HEK293 (cell line): ENCODE measurements around the gene SCD.
"Not testable (repeated sequence)": the region's sequence is repeated elsewhere in the genome, so short reads cannot be mapped to it uniquely, and the experiment has no call there.

Experiments
- CTCF ChIA-PET: fragments of 350-600 bp; formaldehyde crosslinking; extraction: SDS; loops from one replicate; lab custom pipeline; 2021; ENCODE audit warnings: antibody characterized with exemption; lab: Yijun Ruan, JAX
- POLR2A ChIA-PET: fragments of 300-600 bp; formaldehyde crosslinking; extraction: SDS; loops from one replicate; lab custom pipeline; 2020; ENCODE audit warnings: antibody characterized with exemption, inconsistent platforms; lab: Yijun Ruan, JAX
- H3K27ac ChIP-seq: fragments of 200-500 bp; sonication (Bioruptor generic); 2 replicates; pipeline ENCODE4 v1.5.1; 2014; ENCODE audit warnings: low read depth, low read length, control low read depth, inconsistent platforms; ENCODE audit errors: extremely low read depth
- H3K36me3 ChIP-seq, 2 experiments: fragments of 200-500 bp in 1 of 2; sonication (Bioruptor generic) in 1 of 2; 1 replicate in 1 of 2; 2 replicates in 1 of 2; pipeline ENCODE4 v1.5.1; 2014 to 2017; ENCODE audit warnings: inconsistent platforms in 2 of 2, low read length in 2 of 2; ENCODE audit not compliant: control insufficient read depth in 2 of 2, insufficient read depth in 1 of 2
- H3K4me1 ChIP-seq: fragments of 200-500 bp; sonication (Bioruptor generic); 2 replicates; pipeline ENCODE4 v1.5.1; 2014; ENCODE audit warnings: mild to moderate bottlenecking, low read length, inconsistent platforms; ENCODE audit not compliant: control insufficient read depth, insufficient read depth
- H3K4me3 ChIP-seq: 2 replicates; pipeline ENCODE4 v1.5.1; 2011; ENCODE audit warnings: low read depth, mild to moderate bottlenecking, control low read depth, low read length, moderate library complexity
- H3K9me3 ChIP-seq: fragments of 200-500 bp; sonication (Bioruptor generic); 2 replicates; pipeline ENCODE4 v1.5.1; 2014; ENCODE audit warnings: low read depth, low read length, inconsistent platforms; ENCODE audit not compliant: control insufficient read depth, insufficient read depth
- GLIS1 ChIP-seq: fragments of 450-650 bp; formaldehyde crosslinking; IDR thresholded peaks from 2 replicates; pipeline ENCODE4 v1.5.1; 2016; ENCODE audit warnings: missing biosample characterization, missing genetic modification characterization
- HOXD13 ChIP-seq: sonication (generic); formaldehyde crosslinking; IDR thresholded peaks from 2 replicates; pipeline ENCODE4 v1.8.0; 2022; ENCODE audit warnings: missing genetic modification reagents, borderline replicate concordance
- MYNN ChIP-seq: fragments of 450-650 bp; formaldehyde crosslinking; IDR thresholded peaks from 2 replicates; pipeline ENCODE4 v1.5.1; 2016; ENCODE audit warnings: missing biosample characterization, missing genetic modification characterization, borderline replicate concordance
- MZF1 ChIP-seq: fragments of 450-650 bp; formaldehyde crosslinking; IDR thresholded peaks from 2 replicates; pipeline ENCODE4 v1.5.1; 2017; ENCODE audit warnings: missing biosample characterization, missing genetic modification characterization, borderline replicate concordance
- TRIM28 ChIP-seq: IDR thresholded peaks from 2 replicates; pipeline ENCODE4 v1.6.1; 2011; ENCODE audit warnings: low read length, control low read depth, borderline replicate concordance
- ZBTB20 ChIP-seq: fragments of 450-650 bp; formaldehyde crosslinking; IDR thresholded peaks from 2 replicates; pipeline ENCODE4 v1.5.1; 2016; ENCODE audit warnings: missing biosample characterization, missing genetic modification characterization
- ZNF121 ChIP-seq: fragments of 450-650 bp; formaldehyde crosslinking; IDR thresholded peaks from 2 replicates; pipeline ENCODE4 v1.5.1; 2016; ENCODE audit warnings: missing biosample characterization, missing genetic modification characterization
- ZNF169 ChIP-seq: fragments of 450-650 bp; formaldehyde crosslinking; IDR thresholded peaks from 2 replicates; pipeline ENCODE4 v1.5.1; 2016; ENCODE audit warnings: missing biosample characterization, missing genetic modification characterization
- ZNF175 ChIP-seq: fragments of 450-650 bp; formaldehyde crosslinking; IDR thresholded peaks from 2 replicates; pipeline ENCODE4 v1.5.1; 2016; ENCODE audit warnings: missing biosample characterization, missing genetic modification characterization
- ZNF211 ChIP-seq: fragments of 450-650 bp; formaldehyde crosslinking; IDR thresholded peaks from 2 replicates; pipeline ENCODE4 v1.5.1; 2016; ENCODE audit warnings: low read depth, missing biosample characterization, missing genetic modification characterization
- ZNF544 ChIP-seq: fragments of 450-650 bp; formaldehyde crosslinking; IDR thresholded peaks from 2 replicates; pipeline ENCODE4 v1.5.0; 2017; ENCODE audit warnings: missing biosample characterization, missing genetic modification characterization
- ZNF596 ChIP-seq: fragments of 450-650 bp; IDR thresholded peaks from 2 replicates; pipeline ENCODE4 v1.5.0; 2018; ENCODE audit warnings: missing biosample characterization, mild to moderate bottlenecking, missing genetic modification characterization, moderate library complexity
- ZNF629 ChIP-seq: fragments of 450-650 bp; formaldehyde crosslinking; IDR thresholded peaks from 2 replicates; pipeline ENCODE4 v1.5.1; 2017; ENCODE audit warnings: missing biosample characterization, missing genetic modification characterization
- ZNF707 ChIP-seq: fragments of 450-650 bp; formaldehyde crosslinking; IDR thresholded peaks from 2 replicates; pipeline ENCODE4 v1.5.1; 2016; ENCODE audit warnings: missing biosample characterization, missing genetic modification characterization
- ZNF768 ChIP-seq: fragments of 450-650 bp; formaldehyde crosslinking; IDR thresholded peaks from 2 replicates; pipeline ENCODE4 v1.5.1; 2018; ENCODE audit warnings: missing biosample characterization, mild to moderate bottlenecking, missing genetic modification characterization
- ZNF776 ChIP-seq: fragments of 450-650 bp; formaldehyde crosslinking; IDR thresholded peaks from 2 replicates; pipeline ENCODE4 v1.5.0; 2017; ENCODE audit warnings: missing biosample characterization, missing genetic modification characterization, borderline replicate concordance
- ZNF830 ChIP-seq: fragments of 450-650 bp; IDR thresholded peaks from 2 replicates; pipeline ENCODE4 v1.5.0; 2018; ENCODE audit warnings: missing biosample characterization, missing genetic modification characterization, low read depth, mild to moderate bottlenecking, moderate library complexity
- ZNF837 ChIP-seq: fragments of 450-650 bp; formaldehyde crosslinking; IDR thresholded peaks from 2 replicates; pipeline ENCODE4 v1.5.1; 2016; ENCODE audit warnings: missing biosample characterization, missing genetic modification characterization
- TF ChIP-seq, protein P1 (sequence below): fragments of 450-650 bp; formaldehyde crosslinking; IDR thresholded peaks from 2 replicates; pipeline ENCODE4 v1.5.1; 2016; ENCODE audit warnings: missing biosample characterization, missing genetic modification characterization, low read depth
- TF ChIP-seq, protein P2 (sequence below): fragments of 450-650 bp; formaldehyde crosslinking; IDR thresholded peaks from 2 replicates; pipeline ENCODE4 v1.5.1; 2017; ENCODE audit warnings: missing biosample characterization, mild to moderate bottlenecking, missing genetic modification characterization, moderate library complexity

SCD gene

DNA sequence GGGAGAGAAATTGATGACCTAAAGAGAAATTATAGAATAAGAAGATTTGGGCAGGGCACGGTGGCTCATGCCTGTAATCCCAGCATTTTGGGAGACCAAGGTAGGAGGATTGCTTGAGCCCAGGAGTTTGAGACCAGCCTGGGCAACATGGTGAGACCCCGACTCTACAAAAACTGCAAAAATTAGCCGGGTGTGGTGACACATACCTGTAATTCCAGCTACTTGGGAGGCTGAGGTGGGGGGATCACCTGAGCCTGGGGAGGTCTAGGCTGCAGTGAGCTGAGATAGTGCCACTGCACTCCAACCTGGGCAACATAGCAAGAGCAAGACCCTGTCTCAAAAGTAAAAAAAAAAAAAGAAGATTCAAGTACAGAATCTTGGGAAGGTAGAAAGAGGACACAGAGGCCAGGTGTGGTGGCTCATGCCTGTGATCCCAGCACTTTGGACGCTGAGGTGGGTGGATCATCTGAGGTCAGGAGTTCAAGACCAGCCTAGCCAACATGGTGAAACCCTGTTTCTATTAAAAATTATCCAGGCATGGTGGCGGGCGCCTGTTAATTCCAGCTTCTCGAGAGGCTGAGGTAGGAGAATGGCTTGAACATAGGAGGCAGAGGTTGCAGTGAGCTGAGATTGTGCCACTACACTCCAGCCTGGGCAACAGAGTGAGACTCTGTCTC, 27.8 kb downstream of the SCD start:
- peak overlapping the region; percentile 97 for H3K27ac ChIP-seq
- CTCF ChIA-PET: interaction anchor here (0.6 to 2.2 kb wide), 2 partner anchors 18 to 58 kb away, joined by 3 to 13 read pairs; no protein-coding TSS in a partner anchor

DNA sequence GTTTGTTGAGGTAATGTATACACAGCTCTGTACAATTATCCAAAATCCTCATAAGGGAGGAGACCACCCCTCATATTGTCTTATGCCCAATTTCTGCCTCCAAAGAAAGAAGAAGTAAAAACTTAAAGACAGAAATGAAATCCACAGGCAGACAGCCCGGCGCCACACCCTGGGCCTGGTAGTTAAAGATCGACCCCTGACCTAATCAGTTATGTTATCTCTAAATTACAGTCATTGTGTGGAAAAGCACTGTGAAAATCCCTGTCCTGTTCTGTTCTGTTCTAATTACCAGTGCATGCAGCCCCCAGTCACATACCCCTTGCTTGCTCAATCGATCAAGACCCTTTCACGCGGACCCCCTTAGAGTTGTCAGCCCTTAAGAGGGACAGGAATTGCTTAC, 29.6 kb downstream of the SCD start:
- H3K36me3 ChIP-seq, H3K9me3 ChIP-seq, H3K4me3 ChIP-seq: not testable (repeated sequence)
- CTCF ChIA-PET: interaction anchor here (1.6 kb wide), 1 partner anchor 57 kb away, joined by 6 read pairs; no protein-coding TSS in a partner anchor
- POLR2A ChIA-PET: interaction anchor here (0.7 kb wide), 1 partner anchor 72 kb away, joined by 4 read pairs; no protein-coding TSS in a partner anchor
- 0 out of 2 replicates have a peak, but pooled peaks have one; percentile 16 for TF ChIP-seq TRIM28
- TF ChIP-seq, all 188 proteins: peak for 1; not testable (repeated sequence) for 187
- not testable (repeated sequence) for H3K27ac ChIP-seq, H3K4me1 ChIP-seq

More for the DNA sequence above, 27.8 kb downstream of the SCD start:
- Histone ChIP-seq H3K4me3 (peak overlapping the region; percentile 49), H3K4me1 (peaks cover 21% of the 10 kb centered on the region)
- POLR2A ChIA-PET: interaction anchor here (0.6 to 2.1 kb wide), 8 partner anchors 10 to 525 kb away, joined by 3 to 71 read pairs (median 10); partner anchors contain the start of genes BLOC1S2 and SCD
- H3K9me3 ChIP-seq, H3K36me3 ChIP-seq: not testable (repeated sequence)
- TF ChIP-seq ZNF121 (tag by site-specific recombination): peak; percentile 55; the same call in 1 of the 2 replicates
- TF ChIP-seq GLIS1 (tag by site-specific recombination): peak; percentile 61; the same call in 1 of the 2 replicates

DNA sequence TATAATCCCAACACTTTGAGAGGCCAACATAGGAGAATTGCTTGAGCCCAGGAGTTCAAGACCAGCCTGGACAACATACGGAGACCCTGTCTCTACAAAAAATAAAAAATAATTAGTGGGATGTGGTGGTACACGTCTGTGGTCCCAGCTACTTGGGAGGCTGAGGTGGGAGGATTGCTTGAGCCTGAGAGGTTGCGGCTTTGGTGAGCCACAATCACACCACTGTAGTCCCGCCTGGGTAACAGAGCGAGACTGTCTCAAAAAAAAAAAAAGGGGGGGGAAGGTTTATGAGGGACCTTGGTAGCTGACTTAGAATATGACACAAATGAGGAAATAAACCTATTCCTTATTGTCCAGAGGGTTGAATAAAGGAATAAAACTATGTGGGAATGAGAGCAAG, 30.8 kb downstream of the SCD start:
- Histone ChIP-seq H3K4me3 (no peak overlapping the region), H3K27ac (no peak overlapping the region), H3K4me1 (peaks cover 4% of the 10 kb centered on the region; the same call in 1 of the 2 replicates), H3K36me3 (peaks cover 0 to 11% of the 10 kb centered on the region in 2 experiments; a peak in 1 of 3 replicates), H3K9me3 (no peaks in the 10 kb centered on the region)
- POLR2A ChIA-PET: interaction anchor here (0.8 to 1.1 kb wide), 3 partner anchors 27 to 34 kb away, joined by 3 to 4 read pairs (median 3); partner anchors contain the start of gene SCD
- TF ChIP-seq ZNF211: no peak
- no peak for TF ChIP-seq ZNF596 (tag by site-specific recombination)
- no peak for TF ChIP-seq ZNF830 (tag by site-specific recombination)
- no peak for TF ChIP-seq ZNF169
- no peak for TF ChIP-seq ZNF768 (tag by site-specific recombination)
- no peak for TF ChIP-seq ZNF707 (tag by site-specific recombination)
- no peak for TF ChIP-seq ZNF837
- no peak for TF ChIP-seq ZNF776
- TF ChIP-seq, protein P1, sequence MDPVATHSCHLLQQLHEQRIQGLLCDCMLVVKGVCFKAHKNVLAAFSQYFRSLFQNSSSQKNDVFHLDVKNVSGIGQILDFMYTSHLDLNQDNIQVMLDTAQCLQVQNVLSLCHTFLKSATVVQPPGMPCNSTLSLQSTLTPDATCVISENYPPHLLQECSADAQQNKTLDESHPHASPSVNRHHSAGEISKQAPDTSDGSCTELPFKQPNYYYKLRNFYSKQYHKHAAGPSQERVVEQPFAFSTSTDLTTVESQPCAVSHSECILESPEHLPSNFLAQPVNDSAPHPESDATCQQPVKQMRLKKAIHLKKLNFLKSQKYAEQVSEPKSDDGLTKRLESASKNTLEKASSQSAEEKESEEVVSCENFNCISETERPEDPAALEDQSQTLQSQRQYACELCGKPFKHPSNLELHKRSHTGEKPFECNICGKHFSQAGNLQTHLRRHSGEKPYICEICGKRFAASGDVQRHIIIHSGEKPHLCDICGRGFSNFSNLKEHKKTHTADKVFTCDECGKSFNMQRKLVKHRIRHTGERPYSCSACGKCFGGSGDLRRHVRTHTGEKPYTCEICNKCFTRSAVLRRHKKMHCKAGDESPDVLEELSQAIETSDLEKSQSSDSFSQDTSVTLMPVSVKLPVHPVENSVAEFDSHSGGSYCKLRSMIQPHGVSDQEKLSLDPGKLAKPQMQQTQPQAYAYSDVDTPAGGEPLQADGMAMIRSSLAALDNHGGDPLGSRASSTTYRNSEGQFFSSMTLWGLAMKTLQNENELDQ: no peak
- no peak for TF ChIP-seq ZNF629 (tag by site-specific recombination)
- TF ChIP-seq MYNN (tag by site-specific recombination): no peak
- TF ChIP-seq HOXD13 (CRISPR knock-in tag): no peak
- TF ChIP-seq, protein P2, sequence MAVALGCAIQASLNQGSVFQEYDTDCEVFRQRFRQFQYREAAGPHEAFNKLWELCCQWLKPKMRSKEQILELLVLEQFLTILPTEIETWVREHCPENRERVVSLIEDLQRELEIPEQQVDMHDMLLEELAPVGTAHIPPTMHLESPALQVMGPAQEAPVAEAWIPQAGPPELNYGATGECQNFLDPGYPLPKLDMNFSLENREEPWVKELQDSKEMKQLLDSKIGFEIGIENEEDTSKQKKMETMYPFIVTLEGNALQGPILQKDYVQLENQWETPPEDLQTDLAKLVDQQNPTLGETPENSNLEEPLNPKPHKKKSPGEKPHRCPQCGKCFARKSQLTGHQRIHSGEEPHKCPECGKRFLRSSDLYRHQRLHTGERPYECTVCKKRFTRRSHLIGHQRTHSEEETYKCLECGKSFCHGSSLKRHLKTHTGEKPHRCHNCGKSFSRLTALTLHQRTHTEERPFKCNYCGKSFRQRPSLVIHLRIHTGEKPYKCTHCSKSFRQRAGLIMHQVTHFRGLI (tag by site-specific recombination): no peak
- no peak for TF ChIP-seq MZF1 (tag by site-specific recombination)
- TF ChIP-seq ZNF544 (tag by site-specific recombination): no peak
- TF ChIP-seq ZNF175 (tag by site-specific recombination): no peak
- TF ChIP-seq ZBTB20 (tag by site-specific recombination): no peak
- CTCF ChIA-PET: interaction anchor here (1.0 to 1.6 kb wide), 2 partner anchors 54 to 56 kb away, joined by 3 to 6 read pairs; no protein-coding TSS in a partner anchor
